CD14-positive monocyte (primary cell): Measurements from ENCODE around the gene NUP153. TPM values are rescaled to one million over a fixed set of nuclear protein-coding genes. Genes with fewer than 3 reads are reported as not detected.
A peak's percentile ranks its signal among the peaks of the same experiment; 100 is the strongest.

Experiments used
- DNase-seq, 3 donors: peaks; one replicate each; pipeline ENCODE4 v3.0.0-alpha.2; 2011 to 2022
- H2AFZ ChIP-seq: 2 replicates; pipeline ENCODE4 v1.6.0; 2012; ENCODE audit warnings: mild to moderate bottlenecking, low read depth, low read length, inconsistent platforms; ENCODE audit not compliant: insufficient read depth, poor library complexity, severe bottlenecking
- H3K27ac ChIP-seq, 2 donors: 1 replicate in 1 of 2; 2 replicates in 1 of 2; pipeline ENCODE4 v1.5.1; 2012 to 2013; ENCODE audit warnings: low read length in 2 of 2, control low read depth in 1 of 2, inconsistent platforms in 1 of 2, low read depth in 1 of 2, mild to moderate bottlenecking in 1 of 2
- H3K27me3 ChIP-seq, 2 donors: one replicate each; pipeline versions ENCODE4 v1.6.0 to v1.6.1; 2011 to 2013; ENCODE audit warnings: low read length in 2 of 2; ENCODE audit not compliant: control insufficient read depth in 2 of 2, insufficient read depth in 2 of 2
- H3K36me3 ChIP-seq, 2 donors: replicated peaks in 1 of 2; 1 replicate in 1 of 2; 2 replicates in 1 of 2; pipeline versions ENCODE4 v1.5.1 to v1.6.1; 2012 to 2013; ENCODE audit warnings: low read length in 2 of 2, control low read depth in 1 of 2, inconsistent platforms in 1 of 2, mild to moderate bottlenecking in 1 of 2; ENCODE audit not compliant: insufficient read depth in 2 of 2, control insufficient read depth in 1 of 2
- H3K4me1 ChIP-seq, 2 donors: 1 replicate in 1 of 2; 2 replicates in 1 of 2; pipeline versions ENCODE4 v1.5.1 to v1.6.1; 2012 to 2013; ENCODE audit warnings: low read length in 2 of 2, control low read depth in 1 of 2, inconsistent platforms in 1 of 2, mild to moderate bottlenecking in 1 of 2, moderate library complexity in 1 of 2; ENCODE audit not compliant: insufficient read depth in 2 of 2, control insufficient read depth in 1 of 2
- H3K4me2 ChIP-seq: replicated peaks from 2 replicates; pipeline ENCODE3; 2012; ENCODE audit warnings: low read length, moderate library complexity, mild to moderate bottlenecking; ENCODE audit not compliant: poor library complexity, severe bottlenecking; ENCODE audit errors: extremely low read depth
- H3K4me3 ChIP-seq, 3 experiments: fragments of 200-600 bp in 1 of 3; sonication (generic) in 1 of 3; replicated peaks in 1 of 3; 1 replicate in 2 of 3; 2 replicates in 1 of 3; pipeline ENCODE4 v1.5.1; 2011 to 2013; ENCODE audit warnings: low read length in 3 of 3, mild to moderate bottlenecking in 3 of 3, control low read depth in 2 of 3, low read depth in 2 of 3, inconsistent platforms in 1 of 3, moderate library complexity in 1 of 3
- H3K79me2 ChIP-seq: 2 replicates; pipeline ENCODE4 v1.6.0; 2012; ENCODE audit warnings: mild to moderate bottlenecking, control low read depth, inconsistent platforms, low read length, moderate library complexity; ENCODE audit not compliant: insufficient read depth
- H3K9ac ChIP-seq: 2 replicates; pipeline ENCODE4 v1.6.0; 2017; ENCODE audit warnings: low read length, mild to moderate bottlenecking; ENCODE audit not compliant: insufficient read depth, poor library complexity, severe bottlenecking
- H3K9me3 ChIP-seq, 2 donors: replicated peaks in 1 of 2; 1 replicate in 1 of 2; 2 replicates in 1 of 2; pipeline versions ENCODE4 v1.5.1 to v1.6.1; 2012 to 2013; ENCODE audit warnings: low read length in 2 of 2, control low read depth in 1 of 2; ENCODE audit not compliant: control insufficient read depth in 1 of 2, insufficient read depth in 1 of 2
- H4K20me1 ChIP-seq: 2 replicates; pipeline ENCODE4 v1.6.0; 2012; ENCODE audit warnings: mild to moderate bottlenecking, low read length, control low read depth, moderate library complexity; ENCODE audit not compliant: insufficient read depth
- H3K27ac Mint-ChIP-seq, 7 donors: one replicate each; pipeline ENCODE4 v1.8.0; 2020; ENCODE audit warnings: mild to moderate bottlenecking in 7 of 7, mixed read lengths in 7 of 7, moderate library complexity in 6 of 7, inconsistent platforms in 2 of 7
- H3K27me3 Mint-ChIP-seq, 3 donors: one replicate each; pipeline ENCODE4 v1.8.0; 2021 to 2022; ENCODE audit warnings: low read depth in 3 of 3, mild to moderate bottlenecking in 3 of 3, mixed read lengths in 3 of 3, moderate library complexity in 3 of 3, inconsistent platforms in 1 of 3
- H3K36me3 Mint-ChIP-seq, 2 donors: one replicate each; pipeline ENCODE4 v1.8.0; 2020; ENCODE audit warnings: mixed read lengths in 2 of 2, inconsistent platforms in 1 of 2, mild to moderate bottlenecking in 1 of 2
- H3K4me1 Mint-ChIP-seq: one replicate; pipeline ENCODE4 v1.8.0; 2020; ENCODE audit warnings: mild to moderate bottlenecking, mixed read lengths
- H3K4me3 Mint-ChIP-seq, 2 donors: one replicate each; pipeline ENCODE4 v1.8.0; 2020; ENCODE audit warnings: mild to moderate bottlenecking in 2 of 2, mixed read lengths in 2 of 2, moderate library complexity in 1 of 2
- H3K9me3 Mint-ChIP-seq, 7 donors: one replicate each; pipeline ENCODE4 v1.8.0; 2020 to 2022; ENCODE audit warnings: mixed read lengths in 7 of 7, mild to moderate bottlenecking in 6 of 7, moderate library complexity in 6 of 7, inconsistent platforms in 2 of 7
- WGBS: methylation state at CpG from one replicate; pipeline ENCODE4 v1.1.5; 2013; ENCODE audit warnings: missing lambda C conversion rate; ENCODE audit not compliant: insufficient coverage; 5-methylcytosine and 5-hydroxymethylcytosine counted together
- intact Hi-C, 2 donors: fragments of 100-400 bp; cut with micrococcal nuclease; formaldehyde crosslinking; loops; one replicate each; pipeline versions ENCODE4 v1.15.0 to v1.15.1; 2023
- polyA plus RNA-seq, 3 donors: library from polyadenylated mRNA; depleted of rRNA in 1 of 3; unstranded in 2 of 3; stranded (reverse) in 1 of 3; fragments of 300-500 nt in 2 of 3; fragments of >200 nt in 1 of 3; fragmentation: Illumina TruSeq in 2 of 3; gene quantifications; 1 replicate in 2 of 3; 2 replicates in 1 of 3; pipeline ENCODE4 v1.2.3, GENCODE V29; 2012 to 2021
- TF ChIP-seq, protein P1 (sequence below): fragments of 200-600 bp; IDR thresholded peaks from one replicate; pipeline ENCODE4 v1.8.0; 2022; ENCODE audit warnings: antibody characterized with exemption, mild to moderate bottlenecking

NUP153 gene
- polyA plus RNA-seq, 3 donors: 0.99 to 13.8 (median 2.3) TPM

DNA sequence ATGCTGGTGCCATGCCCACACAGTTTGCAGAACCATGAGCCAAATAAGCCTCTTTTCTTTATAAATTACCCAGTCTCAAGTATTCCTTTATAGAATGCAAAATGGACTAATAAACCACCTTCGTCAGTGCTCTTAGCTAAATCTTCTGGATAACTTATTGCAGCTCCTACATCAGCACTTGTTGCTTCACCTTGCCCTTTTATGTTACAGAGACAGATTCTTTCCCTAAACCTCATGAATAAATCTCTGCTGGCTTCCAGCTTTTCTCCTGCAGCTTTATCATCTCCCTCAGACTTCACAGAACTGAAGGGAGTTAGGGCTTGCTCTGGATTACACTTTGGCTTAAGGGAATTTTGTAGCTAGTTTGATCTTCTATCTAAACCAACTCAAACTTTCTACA is 22.6 kb downstream of the NUP153 start:
- H3K27ac Mint-ChIP-seq: peak overlapping the region in 3 of 7 donors; percentile 21 to 54 (median 38)
- Histone ChIP-seq H3K27me3 (no peaks in the 10 kb centered on the region), H3K36me3 (peaks cover 31 to 91% of the 10 kb centered on the region in 2 donors), H3K4me3 (no peak overlapping the region), H3K79me2 (peaks cover 89% of the 10 kb centered on the region), H3K27ac (no peak overlapping the region), H3K9ac (no peak overlapping the region), H3K4me2 (no peak overlapping the region), H4K20me1 (peaks cover 87% of the 10 kb centered on the region), H3K9me3 (no peaks in the 10 kb centered on the region), H2AFZ (no peak overlapping the region), H3K4me1 (no peaks in the 10 kb centered on the region)
- WGBS: 100% methylated on average over 1 of the region's 1 CpG
- intact Hi-C loops: no loop called here
- H3K36me3 Mint-ChIP-seq: peaks cover 39 to 61% of the 10 kb centered on the region in 2 donors
- H3K4me1 Mint-ChIP-seq: no peaks in the 10 kb centered on the region
- H3K4me3 Mint-ChIP-seq: no peak overlapping the region
- DNase-seq: no peak
- TF ChIP-seq, protein P1, sequence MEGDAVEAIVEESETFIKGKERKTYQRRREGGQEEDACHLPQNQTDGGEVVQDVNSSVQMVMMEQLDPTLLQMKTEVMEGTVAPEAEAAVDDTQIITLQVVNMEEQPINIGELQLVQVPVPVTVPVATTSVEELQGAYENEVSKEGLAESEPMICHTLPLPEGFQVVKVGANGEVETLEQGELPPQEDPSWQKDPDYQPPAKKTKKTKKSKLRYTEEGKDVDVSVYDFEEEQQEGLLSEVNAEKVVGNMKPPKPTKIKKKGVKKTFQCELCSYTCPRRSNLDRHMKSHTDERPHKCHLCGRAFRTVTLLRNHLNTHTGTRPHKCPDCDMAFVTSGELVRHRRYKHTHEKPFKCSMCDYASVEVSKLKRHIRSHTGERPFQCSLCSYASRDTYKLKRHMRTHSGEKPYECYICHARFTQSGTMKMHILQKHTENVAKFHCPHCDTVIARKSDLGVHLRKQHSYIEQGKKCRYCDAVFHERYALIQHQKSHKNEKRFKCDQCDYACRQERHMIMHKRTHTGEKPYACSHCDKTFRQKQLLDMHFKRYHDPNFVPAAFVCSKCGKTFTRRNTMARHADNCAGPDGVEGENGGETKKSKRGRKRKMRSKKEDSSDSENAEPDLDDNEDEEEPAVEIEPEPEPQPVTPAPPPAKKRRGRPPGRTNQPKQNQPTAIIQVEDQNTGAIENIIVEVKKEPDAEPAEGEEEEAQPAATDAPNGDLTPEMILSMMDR: no peak
- H3K9me3 Mint-ChIP-seq: no peaks in the 10 kb centered on the region
- no peaks in the 10 kb centered on the region for H3K27me3 Mint-ChIP-seq

DNA sequence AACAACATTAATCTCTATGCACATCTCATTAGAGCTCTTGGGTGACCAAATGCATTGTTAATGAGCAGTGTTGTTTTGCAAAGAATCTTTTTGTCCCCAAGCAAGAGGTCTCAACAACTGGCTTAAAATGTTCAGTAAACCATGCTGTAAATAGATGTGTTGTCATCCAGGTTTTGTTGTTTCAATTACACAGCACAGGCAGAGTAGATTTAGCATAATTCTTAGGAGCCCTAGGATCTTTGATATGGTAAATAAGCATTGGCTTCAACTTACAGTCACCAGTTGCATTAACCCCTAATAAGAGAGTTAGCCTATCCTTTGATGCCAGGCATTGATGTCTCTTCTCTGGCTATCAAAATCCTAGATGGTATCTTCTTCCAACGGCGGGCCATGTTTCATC is 23.3 kb downstream of the NUP153 start:
- H3K9me3 ChIP-seq: no peaks in the 10 kb centered on the region
- H4K20me1 ChIP-seq: peaks cover 87% of the 10 kb centered on the region
- H3K36me3 ChIP-seq: peaks cover 31 to 88% of the 10 kb centered on the region in 2 donors
- no peak overlapping the region for H3K9ac ChIP-seq
- peaks cover 89% of the 10 kb centered on the region for H3K79me2 ChIP-seq
- no peaks in the 10 kb centered on the region for H3K4me1 ChIP-seq
- H3K27me3 ChIP-seq: no peaks in the 10 kb centered on the region
- no peak overlapping the region for H3K4me3 Mint-ChIP-seq
- no peak overlapping the region for H2AFZ ChIP-seq
- H3K36me3 Mint-ChIP-seq: peaks cover 38 to 62% of the 10 kb centered on the region in 2 donors
- TF ChIP-seq, protein P1: no peak
- H3K9me3 Mint-ChIP-seq: no peaks in the 10 kb centered on the region
- no CpG with 5 or more reads among the region's 2 CpGs for WGBS
- DNase-seq: no peak
- intact Hi-C loops: no loop called here
- H3K27ac Mint-ChIP-seq: no peak overlapping the region
- no peak overlapping the region for H3K4me3 ChIP-seq
- H3K4me2 ChIP-seq: no peak overlapping the region
- H3K27me3 Mint-ChIP-seq: no peaks in the 10 kb centered on the region
- no peak overlapping the region for H3K27ac ChIP-seq
- no peaks in the 10 kb centered on the region for H3K4me1 Mint-ChIP-seq
